ENCODE results near the gene MYO3B. TPM values are rescaled to one million over a fixed set of nuclear protein-coding genes. Genes with fewer than 3 reads are reported as not detected.

Gene MYO3B
- total and polyA plus RNA-seq, 2 of the 8 experiments (the other 6 are each of a cell fraction or from before 2014, with no cell fraction given): 0.17 to 0.19 TPM

GRCh38 chr2:170276925-170277629 lies 99.1 kb downstream of the MYO3B start (continued):
- TF ChIP-seq CHD7 (IDR thresholded peaks at IDR 0.05; ENCODE audit: insufficient replicate concordance, low read length) (no peak), NANOG (IDR thresholded peaks at IDR 0.05; ENCODE audit: insufficient read depth, low read depth, low read length, poor library complexity, severe bottlenecking) (no peak), TBP (IDR thresholded peaks at IDR 0.05; ENCODE audit: low read depth, low read length) (no peak), TAF7 (optimal IDR thresholded peaks at IDR 0.05; ENCODE audit: borderline replicate concordance, low read depth, low read length) (no peak), ATF2 (IDR thresholded peaks at IDR 0.05; ENCODE audit: low read length) (no peak)
